Parathyroid adenoma (tissue), 2 donors: ENCODE results near the gene CFHR1.
"Not testable (repeated sequence)": the region's sequence is repeated elsewhere in the genome, so short reads cannot be mapped to it uniquely, and the experiment has no call there.

Experiments
- H2AFZ ChIP-seq: fragments of 300-600 bp; sonication (generic); one replicate; pipeline ENCODE4 v1.7.0; 2017; ENCODE audit warnings: antibody characterized with exemption, mild to moderate bottlenecking
- H3K27ac ChIP-seq: fragments of 300-600 bp; sonication (generic); one replicate; pipeline ENCODE4 v1.7.0; 2017
- H3K27me3 ChIP-seq: fragments of 300-600 bp; sonication (generic); one replicate; pipeline ENCODE4 v1.7.0; 2017; ENCODE audit warnings: low read length; ENCODE audit not compliant: control insufficient read depth, insufficient read depth
- H3K36me3 ChIP-seq: fragments of 300-600 bp; sonication (generic); one replicate; pipeline ENCODE4 v1.7.0; 2017; ENCODE audit warnings: low read length; ENCODE audit not compliant: control insufficient read depth, insufficient read depth
- H3K4me1 ChIP-seq: fragments of 300-600 bp; sonication (generic); one replicate; pipeline ENCODE4 v1.7.0; 2017; ENCODE audit warnings: control low read depth
- H3K4me2 ChIP-seq: fragments of 300-600 bp; sonication (generic); one replicate; pipeline ENCODE4 v1.7.0; 2017; ENCODE audit warnings: low read length
- H3K4me3 ChIP-seq: fragments of 300-600 bp; sonication (generic); one replicate; pipeline ENCODE4 v1.7.0; 2017; ENCODE audit warnings: low read depth, low read length
- H3K79me2 ChIP-seq: fragments of 300-600 bp; sonication (generic); one replicate; pipeline ENCODE4 v1.7.0; 2017; ENCODE audit warnings: control low read depth
- H3K9ac ChIP-seq: fragments of 300-600 bp; sonication (generic); one replicate; pipeline ENCODE4 v1.7.0; 2017; ENCODE audit warnings: mild to moderate bottlenecking
- H3K9me3 ChIP-seq: fragments of 300-600 bp; sonication (generic); one replicate; pipeline ENCODE4 v1.7.0; 2017; ENCODE audit warnings: low read length; ENCODE audit not compliant: control insufficient read depth
- TF ChIP-seq, protein P1 (sequence below): fragments of 300-600 bp; sonication (generic); IDR thresholded peaks from one replicate; pipeline ENCODE4 v1.7.0; 2017; ENCODE audit warnings: antibody characterized with exemption, mild to moderate bottlenecking
- donor health status: primary hyperparathyroidism.

Gene CFHR1

DNA sequence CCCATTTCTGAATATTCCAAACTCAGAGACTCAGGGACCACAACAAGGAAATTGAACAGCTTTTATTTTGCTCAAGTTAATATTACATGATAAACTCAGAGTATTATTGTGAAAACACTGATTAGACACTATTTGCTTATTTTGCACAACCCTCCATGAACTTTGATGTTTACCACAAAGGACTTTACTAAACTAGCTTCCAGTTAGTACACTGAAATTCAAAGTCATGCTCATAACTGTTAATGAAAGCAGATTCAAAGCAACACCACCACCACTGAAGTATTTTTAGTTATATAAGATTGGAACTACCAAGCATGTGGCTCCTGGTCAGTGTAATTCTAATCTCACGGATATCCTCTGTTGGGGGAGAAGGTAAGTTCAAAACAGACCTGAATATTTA lies at the start of gene CFHR1:
Gene CFHR1 (plus strand): TSS at position 201 of the 400 bp plus-strand sequence. CDS start 114 bp downstream, at position 315.
- not testable (repeated sequence) for H3K4me1 ChIP-seq, H3K36me3 ChIP-seq, H3K27me3 ChIP-seq, H3K9me3 ChIP-seq, H3K4me3 ChIP-seq, H3K79me2 ChIP-seq, H3K4me2 ChIP-seq, H3K9ac ChIP-seq, H2AFZ ChIP-seq, H3K27ac ChIP-seq

- H3K79me2 ChIP-seq, H2AFZ ChIP-seq, H3K4me1 ChIP-seq, H3K9ac ChIP-seq, H3K36me3 ChIP-seq, H3K9me3 ChIP-seq, H3K4me2 ChIP-seq, H3K4me3 ChIP-seq, H3K27ac ChIP-seq, H3K27me3 ChIP-seq: not testable (repeated sequence)
Observed at GRCh38 chr1:196769823-196770222, 49.7 kb upstream of the CFHR1 start.

- TF ChIP-seq, protein P1, sequence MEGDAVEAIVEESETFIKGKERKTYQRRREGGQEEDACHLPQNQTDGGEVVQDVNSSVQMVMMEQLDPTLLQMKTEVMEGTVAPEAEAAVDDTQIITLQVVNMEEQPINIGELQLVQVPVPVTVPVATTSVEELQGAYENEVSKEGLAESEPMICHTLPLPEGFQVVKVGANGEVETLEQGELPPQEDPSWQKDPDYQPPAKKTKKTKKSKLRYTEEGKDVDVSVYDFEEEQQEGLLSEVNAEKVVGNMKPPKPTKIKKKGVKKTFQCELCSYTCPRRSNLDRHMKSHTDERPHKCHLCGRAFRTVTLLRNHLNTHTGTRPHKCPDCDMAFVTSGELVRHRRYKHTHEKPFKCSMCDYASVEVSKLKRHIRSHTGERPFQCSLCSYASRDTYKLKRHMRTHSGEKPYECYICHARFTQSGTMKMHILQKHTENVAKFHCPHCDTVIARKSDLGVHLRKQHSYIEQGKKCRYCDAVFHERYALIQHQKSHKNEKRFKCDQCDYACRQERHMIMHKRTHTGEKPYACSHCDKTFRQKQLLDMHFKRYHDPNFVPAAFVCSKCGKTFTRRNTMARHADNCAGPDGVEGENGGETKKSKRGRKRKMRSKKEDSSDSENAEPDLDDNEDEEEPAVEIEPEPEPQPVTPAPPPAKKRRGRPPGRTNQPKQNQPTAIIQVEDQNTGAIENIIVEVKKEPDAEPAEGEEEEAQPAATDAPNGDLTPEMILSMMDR: no peak
- no peak overlapping the region for H3K9ac ChIP-seq
- peaks cover 5% of the 10 kb centered on the region for H3K9me3 ChIP-seq
- no peaks in the 10 kb centered on the region for H3K79me2 ChIP-seq
- H3K36me3 ChIP-seq: no peaks in the 10 kb centered on the region
- H3K4me1 ChIP-seq: no peaks in the 10 kb centered on the region
- H3K4me2 ChIP-seq: no peak overlapping the region
- H3K4me3 ChIP-seq: no peak overlapping the region
- H2AFZ ChIP-seq: no peak overlapping the region
- H3K27me3 ChIP-seq: no peaks in the 10 kb centered on the region
- H3K27ac ChIP-seq: no peak overlapping the region
Observed at GRCh38 chr1:196773713-196774112, 45.8 kb upstream of the CFHR1 start.

GRCh38 chr1:196774175-196774574 lies 45.4 kb upstream of the CFHR1 start:
- H3K27ac ChIP-seq: no peak overlapping the region
- H3K36me3 ChIP-seq: no peaks in the 10 kb centered on the region
- H3K9me3 ChIP-seq: peaks cover 5% of the 10 kb centered on the region
- TF ChIP-seq, protein P1: no peak
- H3K9ac ChIP-seq: no peak overlapping the region
- H2AFZ ChIP-seq: no peak overlapping the region
- no peak overlapping the region for H3K4me2 ChIP-seq
- no peak overlapping the region for H3K4me3 ChIP-seq
- no peaks in the 10 kb centered on the region for H3K4me1 ChIP-seq
- no peaks in the 10 kb centered on the region for H3K27me3 ChIP-seq
- no peaks in the 10 kb centered on the region for H3K79me2 ChIP-seq

- Histone ChIP-seq H3K4me2 (no peak within 1 kb of the TSS), H3K27me3 (no peaks in the 10 kb centered on the region), H3K4me1 (no peaks in the 10 kb centered on the region), H3K4me3 (no peak within 1 kb of the TSS), H3K27ac (no peak within 1 kb of the TSS), H3K9me3 (peaks cover 5% of the 10 kb centered on the region), H3K79me2 (no peaks in the 10 kb centered on the region), H3K9ac (no peak within 1 kb of the TSS), H2AFZ (no peak within 1 kb of the TSS), H3K36me3 (no peaks in the 10 kb centered on the region)
- TF ChIP-seq, protein P1: no peak
Observed at GRCh38 chr1:196774603-196775002, 44.9 kb upstream of the CFHR1 start, which contains the start of gene CFHR3. Gene CFHR3 (plus strand): TSS chr1:196774840. CDS start chr1:196774887, 47 bp downstream.

DNA sequence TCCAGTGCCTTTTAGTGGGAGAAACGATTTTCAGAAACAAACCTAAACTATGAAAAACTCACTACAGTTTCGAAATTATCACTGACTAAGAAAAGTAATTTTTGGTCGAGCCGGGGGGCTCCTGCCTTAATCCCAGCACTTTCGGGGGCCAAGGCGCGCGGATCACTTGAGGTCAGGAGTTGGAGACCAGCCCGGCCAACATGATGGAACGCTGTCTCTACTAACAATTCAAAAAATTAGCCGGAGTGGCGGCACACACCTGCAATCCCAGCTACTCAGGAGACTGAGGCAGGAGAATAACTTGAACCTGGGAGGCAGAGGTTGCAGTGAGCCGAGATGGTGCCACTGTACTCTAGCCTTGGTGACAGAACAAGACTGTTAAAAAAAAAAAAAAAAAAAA lies 41.9 kb upstream of the CFHR1 start:
- Histone ChIP-seq H3K27me3 (no peaks in the 10 kb centered on the region), H3K79me2 (no peaks in the 10 kb centered on the region), H2AFZ (no peak overlapping the region), H3K36me3 (no peaks in the 10 kb centered on the region), H3K9ac (no peak overlapping the region), H3K9me3 (no peaks in the 10 kb centered on the region), H3K4me2 (no peak overlapping the region), H3K4me3 (no peak overlapping the region), H3K27ac (no peak overlapping the region), H3K4me1 (no peaks in the 10 kb centered on the region)
- TF ChIP-seq, protein P1: no peak
